Endothelial cell of umbilical vein (primary cell): ENCODE data around the gene PPM1E. TPM values are rescaled to one million over a fixed set of nuclear protein-coding genes. Genes with fewer than 3 reads are reported as not detected.

Experiments
- BruUV-seq: library from RNA; stranded (reverse); fragments of 400-500 nt; replicated peaks from 2 replicates; lab custom pipeline; 2021; lab: Mats Ljungman, UMichigan
- CTCF ChIA-PET: fragments of 300-600, 350-600 bp; sonication (Branson Sonifier 250); formaldehyde crosslinking; loops from one replicate; lab custom pipeline; 2021; ENCODE audit warnings: antibody characterized with exemption, inconsistent platforms; lab: Charles Lee
- POLR2A ChIA-PET: fragments of 300-600, 350-600 bp; sonication (Branson Sonifier 250); formaldehyde crosslinking; loops from one replicate; lab custom pipeline; 2021; ENCODE audit warnings: antibody characterized with exemption, inconsistent platforms; lab: Charles Lee
- DNase-seq: peaks from one replicate; pipeline ENCODE4 v3.0.0-alpha.2; 2011; ENCODE audit warnings: low read depth, low spot score
- FAIRE-seq: peaks from 2 replicates; lab custom pipeline; 2011; peaks lifted over from hg19 to GRCh38; lab: Jason Lieb, UNC
- H2AFZ ChIP-seq: 2 replicates; pipeline ENCODE4 v1.6.0; 2012; ENCODE audit warnings: low read depth, low read length, control low read depth, inconsistent platforms
- H3K27ac ChIP-seq: 2 replicates; pipeline ENCODE4 v1.5.1; 2011; ENCODE audit warnings: low read depth, mild to moderate bottlenecking, control low read depth, low read length, moderate library complexity; ENCODE audit not compliant: insufficient read depth
- H3K27me3 ChIP-seq, 2 experiments: 2 replicates each; pipeline versions ENCODE4 v1.6.0 to v1.6.1; 2011; ENCODE audit warnings: low read length in 2 of 2, mixed read lengths in 1 of 2; ENCODE audit not compliant: control insufficient read depth in 2 of 2, insufficient read depth in 2 of 2
- H3K36me3 ChIP-seq, 2 experiments: 2 replicates in 1 of 2; 3 replicates in 1 of 2; pipeline ENCODE4 v1.5.1; 2011; ENCODE audit warnings: low read length in 2 of 2, mild to moderate bottlenecking in 1 of 2, moderate library complexity in 1 of 2; ENCODE audit not compliant: control insufficient read depth in 2 of 2, insufficient read depth in 2 of 2; ENCODE audit errors: extremely low read depth in 1 of 2
- H3K4me1 ChIP-seq: 3 replicates; pipeline ENCODE4 v1.5.1; 2011; ENCODE audit warnings: mild to moderate bottlenecking, low read length; ENCODE audit not compliant: control insufficient read depth, insufficient read depth; ENCODE audit errors: extremely low read depth
- H3K4me2 ChIP-seq: 2 replicates; pipeline ENCODE4 v1.6.1; 2011; ENCODE audit warnings: low read length, control low read depth, mixed read lengths; ENCODE audit not compliant: insufficient read depth
- H3K4me3 ChIP-seq, 3 experiments: fragments of 200-600 bp in 1 of 3; sonication (generic), shearing (Covaris generic) in 1 of 3; replicated peaks in 1 of 3; 2 replicates each; pipeline ENCODE4 v1.5.1; 2011 to 2016; ENCODE audit warnings: control low read depth in 3 of 3, low read length in 3 of 3, mild to moderate bottlenecking in 2 of 3, inconsistent platforms in 1 of 3, low read depth in 1 of 3, moderate library complexity in 1 of 3; ENCODE audit not compliant: insufficient read depth in 1 of 3
- H3K79me2 ChIP-seq: 2 replicates; pipeline ENCODE4 v1.6.0; 2012; ENCODE audit warnings: low read length, inconsistent platforms; ENCODE audit not compliant: control insufficient read depth, insufficient read depth
- H3K9ac ChIP-seq: replicated peaks from 2 replicates; pipeline ENCODE3; 2011; ENCODE audit warnings: low read length, control low read depth; ENCODE audit not compliant: insufficient read depth; ENCODE audit errors: extremely low read depth
- H3K9me1 ChIP-seq: replicated peaks from 3 replicates; pipeline ENCODE4 v1.6.0; 2011; ENCODE audit warnings: mild to moderate bottlenecking, low read length; ENCODE audit not compliant: control insufficient read depth, insufficient read depth; ENCODE audit errors: extremely low read depth
- H3K9me3 ChIP-seq: replicated peaks from 2 replicates; pipeline ENCODE4 v1.5.1; 2012; ENCODE audit warnings: low read length, inconsistent platforms; ENCODE audit not compliant: control insufficient read depth, insufficient read depth
- H4K20me1 ChIP-seq: replicated peaks from 2 replicates; pipeline ENCODE3; 2011; ENCODE audit warnings: mild to moderate bottlenecking, low read length; ENCODE audit not compliant: control insufficient read depth, insufficient read depth; ENCODE audit errors: extremely low read depth
- EZH2 ChIP-seq: IDR thresholded peaks from 2 replicates; pipeline ENCODE4 v1.6.1; 2012; ENCODE audit warnings: borderline replicate concordance, low read depth, mild to moderate bottlenecking, moderate library complexity, low read length, inconsistent platforms; ENCODE audit not compliant: severe bottlenecking
- FOS ChIP-seq: IDR thresholded peaks from 2 replicates; pipeline ENCODE4 v1.6.1; 2011; ENCODE audit warnings: mild to moderate bottlenecking, low read length, moderate library complexity, borderline replicate concordance; ENCODE audit not compliant: insufficient read depth
- GATA2 ChIP-seq: IDR thresholded peaks from 2 replicates; pipeline ENCODE4 v1.7.0; 2011; ENCODE audit warnings: low read depth, mild to moderate bottlenecking, moderate library complexity, mixed read lengths, low read length; ENCODE audit not compliant: insufficient read length, insufficient read depth
- JUN ChIP-seq: IDR thresholded peaks from 2 replicates; pipeline ENCODE4 v1.6.1; 2011; ENCODE audit warnings: borderline replicate concordance, low read depth; ENCODE audit not compliant: insufficient read length, insufficient read depth
- MYC ChIP-seq: IDR thresholded peaks from one replicate; pipeline ENCODE4 v1.6.1; 2011; ENCODE audit warnings: mild to moderate bottlenecking, low read depth, low read length
- POLR2A ChIP-seq: IDR thresholded peaks from 2 replicates; pipeline ENCODE4 v1.6.1; 2012; ENCODE audit warnings: low read depth, mild to moderate bottlenecking, control low read depth, low read length
- POLR2AphosphoS5 ChIP-seq: IDR thresholded peaks from 2 replicates; pipeline ENCODE4 v1.6.1; 2012; ENCODE audit warnings: low read depth, mild to moderate bottlenecking, control low read depth, low read length, moderate library complexity; ENCODE audit not compliant: insufficient read depth
- dilution Hi-C: fragments of 300-500 bp; cut with MboI; formaldehyde crosslinking; loops from one replicate; pipeline ENCODE4 v1.15.0; 2019; ENCODE audit warnings: low sequenced_read_pairs; ENCODE audit not compliant: extremely low pct_ligation_motif_present
- intact Hi-C: fragments of 100-400 bp; cut with micrococcal nuclease; formaldehyde crosslinking; loops from one replicate; pipeline ENCODE4 v1.10.0; 2022
- polyA plus RNA-seq, 4 experiments: library from polyadenylated mRNA; depleted of rRNA in 3 of 4; stranded (reverse) in 3 of 4; unstranded in 1 of 4; fragments of >200 nt; gene quantifications; 2 replicates each; pipeline versions ENCODE4 v1.2.1 to v1.2.3, GENCODE V29; 2011 to 2012; ENCODE audit warnings: missing spikeins in 1 of 4
- total RNA-seq: library from RNA; stranded (reverse); gene quantifications from 2 replicates; pipeline ENCODE4 v1.2.3, GENCODE V29; 2021
- TF ChIP-seq, protein P1 (sequence below), 2 donors: IDR thresholded peaks; 1 replicate in 1 of 2; 2 replicates in 1 of 2; pipeline ENCODE4 v1.5.1; 2011; ENCODE audit warnings: low read length in 2 of 2, mild to moderate bottlenecking in 2 of 2, moderate library complexity in 2 of 2, control low read depth in 1 of 2, inconsistent platforms in 1 of 2, low read depth in 1 of 2; ENCODE audit not compliant: insufficient read depth in 1 of 2; ENCODE audit errors: extremely low read depth in 1 of 2
- TF ChIP-seq, protein P2 (sequence below): IDR thresholded peaks from 2 replicates; pipeline ENCODE4 v1.6.1; 2011; ENCODE audit not compliant: insufficient read depth, insufficient read length

The PPM1E gene
- total and polyA plus RNA-seq, 2 donors (not counting 3 experiments of a cell fraction or from before 2014, with no cell fraction given): 0.01 TPM; not detected in 1

DNA sequence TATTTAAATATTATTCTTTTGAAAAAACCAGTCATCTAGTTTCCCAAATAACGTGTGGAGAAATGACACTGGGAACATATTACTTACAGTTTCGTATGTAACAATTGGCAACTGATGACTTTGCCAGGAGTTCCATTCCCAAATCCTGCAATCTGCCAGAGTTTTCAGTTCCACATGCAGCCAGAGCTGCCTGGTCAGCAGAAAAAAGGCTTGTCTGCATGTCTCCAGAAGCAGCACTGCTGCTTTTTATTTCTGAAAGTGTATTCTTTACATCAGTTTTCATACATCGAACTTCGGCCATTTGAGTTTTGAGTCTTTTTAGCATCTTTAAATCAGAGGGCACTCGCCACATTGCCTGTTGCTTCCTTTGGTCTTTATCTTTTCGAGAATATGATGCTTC lies 272.7 kb downstream of the PPM1E start:
- intact Hi-C loops: no loop called here
- Histone ChIP-seq H3K4me1 (no peaks in the 10 kb centered on the region), H3K4me2 (no peak overlapping the region), H3K4me3 (no peak overlapping the region), H4K20me1 (no peaks in the 10 kb centered on the region), H2AFZ (no peak overlapping the region), H3K36me3 (peaks cover 4 to 5% of the 10 kb centered on the region in 2 experiments), H3K79me2 (no peaks in the 10 kb centered on the region), H3K27me3 (no peaks in the 10 kb centered on the region), H3K9me3 (no peaks in the 10 kb centered on the region), H3K27ac (no peak overlapping the region), H3K9me1 (no peaks in the 10 kb centered on the region), H3K9ac (no peak overlapping the region)
- TF ChIP-seq FOS (no peak), EZH2 (no peak), POLR2AphosphoS5 (no peak), MYC (no peak), POLR2A (no peak), GATA2 (no peak), JUN (no peak)
- TF ChIP-seq, protein P1, sequence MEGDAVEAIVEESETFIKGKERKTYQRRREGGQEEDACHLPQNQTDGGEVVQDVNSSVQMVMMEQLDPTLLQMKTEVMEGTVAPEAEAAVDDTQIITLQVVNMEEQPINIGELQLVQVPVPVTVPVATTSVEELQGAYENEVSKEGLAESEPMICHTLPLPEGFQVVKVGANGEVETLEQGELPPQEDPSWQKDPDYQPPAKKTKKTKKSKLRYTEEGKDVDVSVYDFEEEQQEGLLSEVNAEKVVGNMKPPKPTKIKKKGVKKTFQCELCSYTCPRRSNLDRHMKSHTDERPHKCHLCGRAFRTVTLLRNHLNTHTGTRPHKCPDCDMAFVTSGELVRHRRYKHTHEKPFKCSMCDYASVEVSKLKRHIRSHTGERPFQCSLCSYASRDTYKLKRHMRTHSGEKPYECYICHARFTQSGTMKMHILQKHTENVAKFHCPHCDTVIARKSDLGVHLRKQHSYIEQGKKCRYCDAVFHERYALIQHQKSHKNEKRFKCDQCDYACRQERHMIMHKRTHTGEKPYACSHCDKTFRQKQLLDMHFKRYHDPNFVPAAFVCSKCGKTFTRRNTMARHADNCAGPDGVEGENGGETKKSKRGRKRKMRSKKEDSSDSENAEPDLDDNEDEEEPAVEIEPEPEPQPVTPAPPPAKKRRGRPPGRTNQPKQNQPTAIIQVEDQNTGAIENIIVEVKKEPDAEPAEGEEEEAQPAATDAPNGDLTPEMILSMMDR (IDR thresholded peaks at IDR 0.05; ENCODE audit: extremely low read depth in 1 of 2, insufficient read depth in 1 of 2, low read depth in 1 of 2, low read length in 2 of 2): no peak
- TF ChIP-seq, protein P2, sequence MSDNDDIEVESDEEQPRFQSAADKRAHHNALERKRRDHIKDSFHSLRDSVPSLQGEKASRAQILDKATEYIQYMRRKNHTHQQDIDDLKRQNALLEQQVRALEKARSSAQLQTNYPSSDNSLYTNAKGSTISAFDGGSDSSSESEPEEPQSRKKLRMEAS: no peak
- CTCF ChIA-PET: interaction anchor here (1.3 kb wide), 1 partner anchor 11 kb away, joined by 3 read pairs; no protein-coding TSS in a partner anchor
- DNase-seq: no peak
- dilution Hi-C loops: no loop called here
- FAIRE-seq: no peak
- BruUV-seq: no TSS peak
- POLR2A ChIA-PET: no interaction called here
